ENCODE results near the gene SCRN1.

Gene SCRN1

DNA sequence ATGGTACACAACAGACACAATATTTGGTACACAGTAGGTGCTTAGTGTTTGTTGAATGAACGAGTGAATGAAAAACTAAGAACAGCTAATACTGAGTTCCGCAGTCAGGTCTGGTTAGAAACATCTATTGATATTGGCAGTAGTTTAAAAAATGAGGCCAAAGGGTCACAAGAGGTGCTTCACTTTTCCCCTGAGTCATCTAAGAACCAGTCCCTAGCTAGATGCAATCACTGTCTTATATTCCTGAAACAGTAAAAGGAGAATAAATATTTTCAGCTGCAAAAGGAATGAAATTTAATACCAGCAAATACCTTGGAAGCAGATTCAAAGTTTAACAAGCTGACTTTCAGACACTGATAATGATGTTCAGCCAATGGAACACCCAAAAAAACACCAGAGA, 54.5 kb downstream of the SCRN1 start:
- H3K4me3 ChIP-seq (ENCODE audit: low read depth, low read length) = no peak overlapping the region

- H3K4me3 ChIP-seq (ENCODE audit: low read depth, low read length) = no peak overlapping the region
These were observed 60.4 kb downstream of the SCRN1 start for GRCh38 chr7:29929018-29929807.

DNA sequence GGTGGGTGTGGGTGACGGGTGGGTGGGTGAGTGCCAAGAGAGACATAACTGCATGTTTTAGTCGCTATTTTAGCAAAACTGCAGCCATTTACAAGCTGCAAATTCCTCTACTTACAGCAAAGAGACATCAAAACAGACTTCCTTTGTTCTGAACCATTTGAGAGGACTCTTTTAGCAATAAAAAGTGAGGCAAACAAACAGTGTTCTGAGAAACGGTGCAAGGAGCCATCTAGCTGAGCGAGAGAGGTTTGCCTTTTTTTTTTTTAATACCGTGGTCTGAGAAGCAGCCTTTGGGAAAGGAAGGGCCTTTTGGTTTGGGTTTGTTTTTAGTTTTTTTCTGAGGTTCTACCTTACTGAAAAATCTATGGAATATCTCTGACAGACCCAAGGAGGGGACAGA, 62.9 kb downstream of the SCRN1 start:
- H3K4me3 ChIP-seq (ENCODE audit: low read depth, low read length) = no peak overlapping the region

- H3K4me3 ChIP-seq (ENCODE audit: low read depth, low read length) = no peak overlapping the region
These were observed 63.4 kb downstream of the SCRN1 start for GRCh38 chr7:29926216-29926615.

DNA sequence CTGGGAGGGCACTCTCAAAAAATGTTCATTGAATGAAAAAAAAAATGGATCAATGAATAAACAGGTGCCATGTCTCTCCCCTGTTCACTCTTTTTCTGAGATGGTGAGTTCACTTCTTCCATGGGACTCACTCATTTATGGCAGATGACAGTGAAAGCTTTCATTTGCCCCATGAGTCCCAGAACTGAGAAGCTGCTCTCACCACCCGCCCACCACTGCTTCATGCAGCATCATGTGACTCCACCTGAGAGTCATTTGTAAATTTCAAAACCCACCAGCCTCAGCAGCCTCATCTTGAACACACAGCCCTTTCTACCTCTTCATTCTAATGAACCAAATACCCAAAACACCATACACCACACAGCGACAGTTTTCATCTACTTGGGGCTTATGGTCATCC, 64.9 kb downstream of the SCRN1 start:
- no peak overlapping the region for H3K4me3 ChIP-seq (ENCODE audit: low read depth, low read length)

- H3K4me3 ChIP-seq (ENCODE audit: low read depth, low read length) = no peak overlapping the region
These were observed 65.6 kb downstream of the SCRN1 start for GRCh38 chr7:29924006-29924405.

- no peak overlapping the region for H3K4me3 ChIP-seq (ENCODE audit: low read depth, low read length)
These were observed 66.5 kb downstream of the SCRN1 start for GRCh38 chr7:29922921-29923700.

DNA sequence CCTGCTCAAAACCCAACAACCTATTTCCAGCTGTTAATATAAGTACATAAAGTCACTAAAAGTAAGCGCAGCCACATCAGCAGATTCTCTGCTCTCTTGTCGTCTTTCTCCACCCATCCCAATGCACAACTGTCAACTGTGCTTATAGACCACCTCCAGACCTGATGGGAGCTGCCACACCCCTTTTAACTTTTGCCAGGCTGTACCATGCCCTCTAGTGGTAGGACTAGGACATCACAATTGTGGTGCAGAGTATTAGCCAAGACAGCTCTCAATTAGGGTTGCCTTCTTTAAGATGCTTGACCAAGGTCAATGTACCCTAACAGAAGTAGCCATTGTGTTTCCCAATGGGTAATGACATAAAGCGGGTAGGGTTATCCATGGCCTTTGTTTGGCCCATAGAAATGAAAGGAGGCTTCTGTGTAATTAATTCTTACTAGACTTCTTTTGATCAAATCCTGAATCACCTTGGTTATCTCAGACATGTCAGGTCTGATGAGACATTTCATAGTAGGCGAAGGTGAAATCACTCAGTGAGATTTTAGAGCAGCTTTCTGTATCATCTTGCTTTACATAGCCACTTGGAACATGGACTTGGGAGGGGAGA, 68.1 kb downstream of the SCRN1 start:
- H3K4me3 ChIP-seq (ENCODE audit: low read depth, low read length) = no peak overlapping the region

- H3K4me3 ChIP-seq (ENCODE audit: low read depth, low read length) = no peak overlapping the region
These were observed 69.1 kb downstream of the SCRN1 start for GRCh38 chr7:29920491-29920890.

DNA sequence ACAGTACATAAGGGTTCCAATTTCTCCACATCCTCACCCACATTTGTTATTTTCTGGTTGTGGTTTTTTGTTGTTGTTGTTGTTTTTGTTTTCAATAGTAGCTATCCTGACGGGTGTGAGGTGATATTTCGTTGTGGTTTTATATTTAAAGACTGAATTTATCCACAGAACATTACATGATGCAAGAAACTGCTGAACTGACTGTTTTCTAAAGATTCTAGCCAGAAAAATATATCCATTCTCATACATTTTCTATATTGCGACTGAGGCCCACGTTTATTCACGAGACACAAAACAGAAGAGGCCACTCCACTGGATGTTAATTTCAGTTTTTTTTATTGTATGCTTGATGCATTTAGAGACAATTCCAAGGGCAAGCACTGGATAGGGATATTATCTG, 69.8 kb downstream of the SCRN1 start:
- H3K4me3 ChIP-seq (ENCODE audit: low read depth, low read length) = no peak overlapping the region

DNA sequence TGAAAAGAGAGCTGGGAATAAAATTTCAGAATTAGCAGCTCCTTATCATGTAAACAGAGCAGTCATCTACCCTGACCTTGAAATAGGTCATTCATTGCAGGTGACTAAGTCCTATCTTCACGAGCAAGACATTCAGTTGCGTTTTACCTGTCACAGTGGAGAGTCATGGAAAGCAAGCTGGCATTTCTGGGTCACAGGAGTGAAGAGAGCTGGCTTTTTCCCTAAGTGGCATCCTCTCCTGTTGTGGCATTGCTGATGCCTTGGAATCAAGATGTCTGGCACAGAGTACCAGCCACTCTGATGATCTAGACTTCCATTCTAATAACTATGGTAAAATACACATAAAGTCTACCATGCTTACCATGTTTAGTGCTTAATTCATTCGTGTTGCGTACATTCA, 70.8 kb downstream of the SCRN1 start:
- no peak overlapping the region for H3K4me3 ChIP-seq (ENCODE audit: low read depth, low read length)

DNA sequence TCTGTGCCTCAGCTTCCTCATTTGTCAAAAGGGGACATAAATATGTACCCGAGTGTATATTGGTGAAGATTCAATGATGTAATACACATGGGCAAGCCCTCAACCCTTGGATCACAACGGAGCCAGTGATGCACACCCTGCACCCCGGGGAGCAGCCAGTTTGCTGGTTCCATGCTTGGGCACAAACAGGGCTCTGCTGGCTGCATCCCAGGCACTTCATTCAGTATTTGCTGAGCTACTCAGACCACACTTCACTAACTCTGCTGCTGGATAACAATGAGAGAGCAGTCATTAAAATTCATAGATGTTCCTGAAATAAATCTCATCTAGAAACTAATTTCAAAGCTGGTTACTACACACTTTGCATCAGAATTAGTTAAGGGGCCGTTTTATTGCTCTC, 72.0 kb downstream of the SCRN1 start:
- H3K4me3 ChIP-seq (ENCODE audit: low read depth, low read length) = no peak overlapping the region

- no peak overlapping the region for H3K4me3 ChIP-seq (ENCODE audit: low read depth, low read length)
These were observed 74.0 kb downstream of the SCRN1 start for GRCh38 chr7:29915481-29916215.

DNA sequence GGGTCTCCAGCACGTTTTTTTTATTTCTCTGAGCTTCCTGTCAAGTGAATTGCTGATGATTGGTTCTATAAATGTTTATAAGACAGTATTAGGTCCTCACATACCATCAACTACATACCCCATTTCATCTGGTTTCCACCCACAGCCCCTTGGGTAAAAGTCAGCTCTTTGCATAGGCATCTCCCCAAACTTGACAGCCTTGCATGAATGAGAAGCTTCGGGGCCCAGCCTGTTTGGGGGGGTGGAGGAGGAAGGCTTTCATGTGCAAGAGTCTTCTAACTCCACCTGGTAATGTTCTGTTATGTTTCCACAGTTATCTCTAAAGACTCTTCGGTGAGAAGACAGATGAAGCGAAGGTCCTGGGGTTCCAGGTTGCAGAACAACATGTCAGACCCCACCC, 75.4 kb downstream of the SCRN1 start:
- no peak overlapping the region for H3K4me3 ChIP-seq (ENCODE audit: low read depth, low read length)

GRCh38 chr7:29906200-29907022, 83.2 kb downstream of the SCRN1 start:
- H3K4me3 ChIP-seq (ENCODE audit: low read depth, low read length) = no peak overlapping the region

GRCh38 chr7:29900745-29901144, 88.9 kb downstream of the SCRN1 start:
- H3K4me3 ChIP-seq (ENCODE audit: low read depth, low read length) = no peak overlapping the region

DNA sequence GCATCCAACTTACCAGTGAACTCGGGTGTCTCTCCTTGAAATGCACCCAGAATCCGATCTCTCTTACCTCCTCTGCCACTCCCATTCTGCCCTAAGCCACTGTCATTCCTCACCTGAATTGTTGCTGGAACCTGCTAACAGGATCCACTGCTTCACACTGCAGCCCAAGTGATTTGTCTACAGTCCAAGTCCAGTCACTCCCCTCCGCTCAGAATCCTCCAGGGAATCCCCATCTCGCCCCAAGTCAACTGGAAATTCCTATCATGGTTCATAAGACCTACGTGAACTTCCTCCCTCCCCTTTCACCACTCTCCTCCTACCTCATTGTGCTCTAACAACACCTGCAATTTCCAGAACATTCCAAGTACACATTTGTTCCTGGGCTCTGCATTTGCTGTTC, 91.3 kb downstream of the SCRN1 start:
- H3K4me3 ChIP-seq (ENCODE audit: low read depth, low read length) = no peak overlapping the region

- H3K4me3 ChIP-seq (ENCODE audit: low read depth, low read length) = no peak overlapping the region
These were observed 92.8 kb downstream of the SCRN1 start for GRCh38 chr7:29896685-29897411.

GRCh38 chr7:29895559-29895958, 94.0 kb downstream of the SCRN1 start:
- no peak overlapping the region for H3K4me3 ChIP-seq (ENCODE audit: low read depth, low read length)

DNA sequence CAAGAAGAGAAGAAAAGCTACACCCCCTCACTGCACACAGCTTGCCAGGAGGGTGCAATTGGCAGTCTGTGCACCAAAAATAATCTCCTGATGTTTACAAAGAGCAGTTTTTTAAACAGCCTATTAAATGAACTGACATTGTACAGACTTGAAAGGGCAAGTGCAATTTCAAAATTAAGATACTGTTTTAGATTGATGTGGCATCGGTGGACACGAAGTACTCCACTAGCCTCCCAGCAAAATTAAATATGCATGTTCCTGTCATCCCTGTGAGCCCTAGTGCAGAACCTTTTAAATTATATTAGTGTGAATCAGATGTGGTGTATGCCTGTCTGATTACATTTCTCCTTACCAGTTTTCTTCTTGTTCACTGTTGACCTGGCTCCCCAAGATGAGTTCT, 95.3 kb downstream of the SCRN1 start:
- no peak overlapping the region for H3K4me3 ChIP-seq (ENCODE audit: low read depth, low read length)
